ENCODE data around the gene LAGE3.

The LAGE3 gene

GRCh38 chrX:154470914-154471568 is 8.0 kb downstream of the LAGE3 start:
- H3K4me1 ChIP-seq (ENCODE audit: control insufficient read depth, insufficient read depth, low read length) = no peaks in the 10 kb centered on the region
- H3K27ac ChIP-seq (ENCODE audit: extremely low read depth, low read depth, low read length) = no peak overlapping the region
- peaks cover 0 to 70% of the 10 kb centered on the region in 2 experiments; a peak in 2 of 3 replicates for H3K36me3 ChIP-seq (ENCODE audit: control insufficient read depth in 2 of 2, insufficient read depth in 1 of 2, low read length in 2 of 2)
- H3K4me3 ChIP-seq (ENCODE audit: low read depth, low read length) = no peak overlapping the region
- ChIA-PET CTCF (interaction anchor here (0.8 kb wide), 1 partner anchor 52 kb away, joined by 8 read pairs; no protein-coding TSS in a partner anchor), POLR2A (interaction anchor here (1.3 kb wide), 1 partner anchor 19 kb away, joined by 4 read pairs; the partner anchor contains the start of gene SLC10A3)
- TF ChIP-seq ZNF280C (tag by site-specific recombination; IDR thresholded peaks at IDR 0.05) (no peak), KLF1 (tag by site-specific recombination; IDR thresholded peaks at IDR 0.05) (peak; percentile 72), GFI1B (tag by site-specific recombination; IDR thresholded peaks at IDR 0.05) (no peak)
- no peaks in the 10 kb centered on the region for H3K9me3 ChIP-seq (ENCODE audit: control insufficient read depth, insufficient read depth, low read depth, low read length)

DNA sequence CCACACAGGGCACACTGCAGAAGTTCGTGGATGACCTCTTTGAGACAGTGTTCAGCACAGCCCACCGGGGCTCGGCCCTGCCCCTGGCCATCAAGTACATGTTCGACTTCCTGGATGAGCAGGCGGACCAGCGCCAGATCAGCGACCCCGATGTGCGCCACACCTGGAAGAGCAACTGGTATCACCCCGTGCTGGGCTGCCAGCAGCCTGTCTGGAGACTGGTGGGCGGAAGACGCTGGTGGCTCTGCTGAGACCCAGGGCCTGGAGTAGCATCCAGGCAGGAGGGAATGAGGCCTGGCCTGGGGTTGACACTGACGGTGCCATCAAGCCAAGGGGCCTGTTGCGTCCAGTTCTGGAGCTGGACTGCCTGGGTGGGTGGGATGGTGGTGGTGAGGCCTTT is 8.6 kb downstream of the LAGE3 start:
- Histone ChIP-seq H3K36me3 (ENCODE audit: control insufficient read depth in 2 of 2, insufficient read depth in 1 of 2, low read length in 2 of 2) (peaks cover 0 to 76% of the 10 kb centered on the region in 2 experiments; a peak in 2 of 3 replicates), H3K27ac (ENCODE audit: extremely low read depth, low read depth, low read length) (no peak overlapping the region), H3K4me1 (ENCODE audit: control insufficient read depth, insufficient read depth, low read length) (no peaks in the 10 kb centered on the region), H3K4me3 (ENCODE audit: low read depth, low read length) (no peak overlapping the region), H3K9me3 (ENCODE audit: control insufficient read depth, insufficient read depth, low read depth, low read length) (no peaks in the 10 kb centered on the region)
- POLR2A ChIA-PET = interaction anchor here (1.3 kb wide), 1 partner anchor 20 kb away, joined by 4 read pairs; the partner anchor contains the start of gene SLC10A3
- TF ChIP-seq KLF10 (tag by site-specific recombination; IDR thresholded peaks at IDR 0.05) = no peak
- no peak for TF ChIP-seq ZNF175 (tag by site-specific recombination; IDR thresholded peaks at IDR 0.05)
- TF ChIP-seq ZNF501 (tag by site-specific recombination; IDR thresholded peaks at IDR 0.05) = no peak
- TF ChIP-seq ZNF350 (tag by site-specific recombination; IDR thresholded peaks at IDR 0.05) = no peak
- no peak for TF ChIP-seq ZNF16 (tag by site-specific recombination; IDR thresholded peaks at IDR 0.05; ENCODE audit: low read depth)
- no peak for TF ChIP-seq ZNF529 (tag by site-specific recombination; IDR thresholded peaks at IDR 0.05; ENCODE audit: insufficient replicate concordance)
- TF ChIP-seq SALL2 (tag by site-specific recombination; IDR thresholded peaks at IDR 0.05; ENCODE audit: borderline replicate concordance) = no peak
- no peak for TF ChIP-seq ZNF837 (tag by site-specific recombination; IDR thresholded peaks at IDR 0.05)
- no peak for TF ChIP-seq ZBTB7A (tag by site-specific recombination; IDR thresholded peaks at IDR 0.05; ENCODE audit: low read depth)
- TF ChIP-seq, protein P1, sequence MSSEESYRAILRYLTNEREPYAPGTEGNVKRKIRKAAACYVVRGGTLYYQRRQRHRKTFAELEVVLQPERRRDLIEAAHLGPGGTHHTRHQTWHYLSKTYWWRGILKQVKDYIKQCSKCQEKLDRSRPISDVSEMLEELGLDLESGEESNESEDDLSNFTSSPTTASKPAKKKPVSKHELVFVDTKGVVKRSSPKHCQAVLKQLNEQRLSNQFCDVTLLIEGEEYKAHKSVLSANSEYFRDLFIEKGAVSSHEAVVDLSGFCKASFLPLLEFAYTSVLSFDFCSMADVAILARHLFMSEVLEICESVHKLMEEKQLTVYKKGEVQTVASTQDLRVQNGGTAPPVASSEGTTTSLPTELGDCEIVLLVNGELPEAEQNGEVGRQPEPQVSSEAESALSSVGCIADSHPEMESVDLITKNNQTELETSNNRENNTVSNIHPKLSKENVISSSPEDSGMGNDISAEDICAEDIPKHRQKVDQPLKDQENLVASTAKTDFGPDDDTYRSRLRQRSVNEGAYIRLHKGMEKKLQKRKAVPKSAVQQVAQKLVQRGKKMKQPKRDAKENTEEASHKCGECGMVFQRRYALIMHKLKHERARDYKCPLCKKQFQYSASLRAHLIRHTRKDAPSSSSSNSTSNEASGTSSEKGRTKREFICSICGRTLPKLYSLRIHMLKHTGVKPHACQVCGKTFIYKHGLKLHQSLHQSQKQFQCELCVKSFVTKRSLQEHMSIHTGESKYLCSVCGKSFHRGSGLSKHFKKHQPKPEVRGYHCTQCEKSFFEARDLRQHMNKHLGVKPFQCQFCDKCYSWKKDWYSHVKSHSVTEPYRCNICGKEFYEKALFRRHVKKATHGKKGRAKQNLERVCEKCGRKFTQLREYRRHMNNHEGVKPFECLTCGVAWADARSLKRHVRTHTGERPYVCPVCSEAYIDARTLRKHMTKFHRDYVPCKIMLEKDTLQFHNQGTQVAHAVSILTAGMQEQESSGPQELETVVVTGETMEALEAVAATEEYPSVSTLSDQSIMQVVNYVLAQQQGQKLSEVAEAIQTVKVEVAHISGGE (tag by site-specific recombination; conservative IDR thresholded peaks at IDR 0.05; ENCODE audit: low read depth) = no peak
- no peak for TF ChIP-seq ATF2 (tag by site-specific recombination; IDR thresholded peaks at IDR 0.05; ENCODE audit: low read depth)
- TF ChIP-seq BCL11A (tag by site-specific recombination; IDR thresholded peaks at IDR 0.05; ENCODE audit: low read depth) = no peak
- no peak for TF ChIP-seq ZXDB (tag by site-specific recombination; IDR thresholded peaks at IDR 0.05)
- TF ChIP-seq ZNF292 (tag by site-specific recombination; IDR thresholded peaks at IDR 0.05; ENCODE audit: borderline replicate concordance, low read depth) = no peak
- no peak for TF ChIP-seq ZNF169 (tag by site-specific recombination; IDR thresholded peaks at IDR 0.05)
- TF ChIP-seq ZNF555 (tag by site-specific recombination; conservative IDR thresholded peaks at IDR 0.05) = no peak
- TF ChIP-seq KLF7 (tag by site-specific recombination; IDR thresholded peaks at IDR 0.05; ENCODE audit: borderline replicate concordance) = no peak
- TF ChIP-seq, protein P2, sequence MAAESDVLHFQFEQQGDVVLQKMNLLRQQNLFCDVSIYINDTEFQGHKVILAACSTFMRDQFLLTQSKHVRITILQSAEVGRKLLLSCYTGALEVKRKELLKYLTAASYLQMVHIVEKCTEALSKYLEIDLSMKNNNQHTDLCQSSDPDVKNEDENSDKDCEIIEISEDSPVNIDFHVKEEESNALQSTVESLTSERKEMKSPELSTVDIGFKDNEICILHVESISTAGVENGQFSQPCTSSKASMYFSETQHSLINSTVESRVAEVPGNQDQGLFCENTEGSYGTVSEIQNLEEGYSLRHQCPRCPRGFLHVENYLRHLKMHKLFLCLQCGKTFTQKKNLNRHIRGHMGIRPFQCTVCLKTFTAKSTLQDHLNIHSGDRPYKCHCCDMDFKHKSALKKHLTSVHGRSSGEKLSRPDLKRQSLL (tag by site-specific recombination; IDR thresholded peaks at IDR 0.05) = no peak
- no peak for TF ChIP-seq ZNF23 (tag by site-specific recombination; IDR thresholded peaks at IDR 0.05; ENCODE audit: borderline replicate concordance)
- CTCF ChIA-PET = no interaction called here

All from HEK293 (cell line).